Smooth muscle cell (in vitro differentiated cells): ENCODE measurements around the gene SOSTDC1. TPM values are rescaled to one million over a fixed set of nuclear protein-coding genes. Genes with fewer than 3 reads are reported as not detected.
A peak's percentile ranks its signal among the peaks of the same experiment; 100 is the strongest.

Source experiments
- DNase-seq: peaks from one replicate; lab custom pipeline; 2025; ENCODE audit not compliant: unreplicated experiment; lab: John Stamatoyannopoulos, UW
- H2AFZ ChIP-seq: fragments of 200-600 bp; sonication (generic); 2 replicates; pipeline ENCODE4 v1.6.0; 2016; ENCODE audit warnings: antibody characterized with exemption, low read depth, mild to moderate bottlenecking
- H3F3A ChIP-seq: fragments of 200-600 bp; sonication (generic); 2 replicates; pipeline ENCODE4 v1.6.0; 2017; ENCODE audit warnings: antibody characterized with exemption, low read depth
- H3K27ac ChIP-seq: fragments of 200-600 bp; sonication (generic); 2 replicates; pipeline ENCODE4 v1.5.1; 2016; ENCODE audit warnings: low read depth, mild to moderate bottlenecking
- H3K27me3 ChIP-seq: fragments of 200-600 bp; sonication (generic); 2 replicates; pipeline ENCODE4 v1.6.1; 2016; ENCODE audit warnings: low read depth, mild to moderate bottlenecking
- H3K36me3 ChIP-seq: fragments of 200-600 bp; sonication (generic); 2 replicates; pipeline ENCODE4 v1.5.1; 2016; ENCODE audit warnings: low read depth
- H3K4me1 ChIP-seq: fragments of 200-600 bp; sonication (generic); 2 replicates; pipeline ENCODE4 v1.5.1; 2016; ENCODE audit warnings: low read depth
- H3K4me2 ChIP-seq: fragments of 200-600 bp; sonication (generic); 2 replicates; pipeline ENCODE4 v1.6.0; 2016; ENCODE audit warnings: mild to moderate bottlenecking
- H3K4me3 ChIP-seq: fragments of 200-600 bp; sonication (generic); 2 replicates; pipeline ENCODE4 v1.5.1; 2016; ENCODE audit warnings: mild to moderate bottlenecking
- H3K79me2 ChIP-seq: fragments of 200-600 bp; sonication (generic); 2 replicates; pipeline ENCODE4 v1.6.0; 2016; ENCODE audit warnings: low read depth, mild to moderate bottlenecking
- H3K9ac ChIP-seq: fragments of 200-600 bp; sonication (generic); 2 replicates; pipeline ENCODE4 v1.6.0; 2016; ENCODE audit warnings: low read depth
- H3K9me3 ChIP-seq: fragments of 200-600 bp; sonication (generic); replicated peaks from 2 replicates; pipeline ENCODE4 v1.5.1; 2016; ENCODE audit warnings: low read depth
- H4K20me1 ChIP-seq: fragments of 200-600 bp; sonication (generic); 2 replicates; pipeline ENCODE4 v1.6.0; 2016; ENCODE audit warnings: low read depth
- WGBS: methylation state at CpG from one replicate; pipeline ENCODE4 v1.1.7; 2016; ENCODE audit warnings: low lambda C conversion rate; 5-methylcytosine and 5-hydroxymethylcytosine counted together
- polyA plus RNA-seq: library from polyadenylated mRNA; unstranded; fragments of >200 nt; fragmentation: Nextera tagmentation; extraction: Ambion mirVana; gene quantifications from 2 replicates; pipeline ENCODE4 v1.2.1, GENCODE V29; 2016
- total RNA-seq: library from RNA; depleted of rRNA; stranded (reverse); fragments of >200 nt; gene quantifications from 2 replicates; pipeline ENCODE4 v1.2.3, GENCODE V29; 2014
- TF ChIP-seq, protein P1 (sequence below): fragments of 200-600 bp; sonication (generic); IDR thresholded peaks from 2 replicates; pipeline ENCODE4 v1.5.1; 2017; ENCODE audit warnings: borderline replicate concordance, mild to moderate bottlenecking, antibody characterized with exemption; ENCODE audit not compliant: insufficient read depth, poor library complexity, severe bottlenecking

The SOSTDC1 gene
- total and polyA plus RNA-seq, 2 experiments from 2014 or later = 0.35 to 0.45 TPM

DNA sequence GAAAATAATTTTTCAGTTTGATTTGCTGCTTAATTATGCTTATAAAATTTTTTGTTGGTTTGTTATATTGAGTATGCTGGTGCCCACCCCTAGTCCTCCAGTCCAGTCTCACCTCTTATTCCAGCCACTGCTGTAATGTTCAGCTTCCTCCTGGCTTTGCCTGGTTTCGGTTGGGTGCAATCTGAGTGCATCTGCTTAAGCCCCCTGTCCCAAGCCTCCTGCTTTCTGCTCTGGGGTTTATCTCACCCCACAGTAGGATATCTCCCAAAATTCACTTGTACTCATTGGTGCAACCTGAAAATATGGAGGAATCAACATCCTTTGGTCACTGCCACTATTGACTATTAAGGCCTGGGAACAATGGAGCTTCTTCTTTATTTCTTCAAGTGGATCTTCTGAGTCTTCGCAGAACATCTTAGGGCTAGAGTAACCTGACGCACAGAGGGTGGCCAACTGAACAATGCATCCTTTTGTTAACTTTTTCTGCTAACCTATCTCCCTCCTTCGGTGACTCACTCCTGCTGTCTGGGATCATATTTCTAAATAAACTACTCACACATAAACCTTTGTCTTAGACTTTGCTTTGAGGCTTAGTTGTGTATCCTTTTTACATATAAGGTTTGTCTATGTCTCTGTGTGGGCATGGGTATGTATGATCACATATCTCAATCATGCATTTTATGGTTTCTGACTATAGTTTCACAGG, 19.1 kb upstream of the SOSTDC1 start:
- H3K79me2 ChIP-seq = no peaks in the 10 kb centered on the region
- TF ChIP-seq, protein P1, sequence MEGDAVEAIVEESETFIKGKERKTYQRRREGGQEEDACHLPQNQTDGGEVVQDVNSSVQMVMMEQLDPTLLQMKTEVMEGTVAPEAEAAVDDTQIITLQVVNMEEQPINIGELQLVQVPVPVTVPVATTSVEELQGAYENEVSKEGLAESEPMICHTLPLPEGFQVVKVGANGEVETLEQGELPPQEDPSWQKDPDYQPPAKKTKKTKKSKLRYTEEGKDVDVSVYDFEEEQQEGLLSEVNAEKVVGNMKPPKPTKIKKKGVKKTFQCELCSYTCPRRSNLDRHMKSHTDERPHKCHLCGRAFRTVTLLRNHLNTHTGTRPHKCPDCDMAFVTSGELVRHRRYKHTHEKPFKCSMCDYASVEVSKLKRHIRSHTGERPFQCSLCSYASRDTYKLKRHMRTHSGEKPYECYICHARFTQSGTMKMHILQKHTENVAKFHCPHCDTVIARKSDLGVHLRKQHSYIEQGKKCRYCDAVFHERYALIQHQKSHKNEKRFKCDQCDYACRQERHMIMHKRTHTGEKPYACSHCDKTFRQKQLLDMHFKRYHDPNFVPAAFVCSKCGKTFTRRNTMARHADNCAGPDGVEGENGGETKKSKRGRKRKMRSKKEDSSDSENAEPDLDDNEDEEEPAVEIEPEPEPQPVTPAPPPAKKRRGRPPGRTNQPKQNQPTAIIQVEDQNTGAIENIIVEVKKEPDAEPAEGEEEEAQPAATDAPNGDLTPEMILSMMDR = no peak
- 51% methylated on average over 4 of the region's 4 CpGs for WGBS
- no peak overlapping the region for H3K4me2 ChIP-seq
- no peaks in the 10 kb centered on the region for H3K36me3 ChIP-seq
- H3K9me3 ChIP-seq = no peaks in the 10 kb centered on the region
- no peaks in the 10 kb centered on the region for H4K20me1 ChIP-seq
- H3K9ac ChIP-seq = peak overlapping the region; percentile 76
- no peak overlapping the region for H3K4me3 ChIP-seq
- H3K27ac ChIP-seq = peak overlapping the region; percentile 84
- DNase-seq = no peak
- no peaks in the 10 kb centered on the region for H3K4me1 ChIP-seq
- peak overlapping the region; percentile 5 for H2AFZ ChIP-seq
- no peaks in the 10 kb centered on the region for H3K27me3 ChIP-seq
- no peaks in the 10 kb centered on the region for H3F3A ChIP-seq

DNA sequence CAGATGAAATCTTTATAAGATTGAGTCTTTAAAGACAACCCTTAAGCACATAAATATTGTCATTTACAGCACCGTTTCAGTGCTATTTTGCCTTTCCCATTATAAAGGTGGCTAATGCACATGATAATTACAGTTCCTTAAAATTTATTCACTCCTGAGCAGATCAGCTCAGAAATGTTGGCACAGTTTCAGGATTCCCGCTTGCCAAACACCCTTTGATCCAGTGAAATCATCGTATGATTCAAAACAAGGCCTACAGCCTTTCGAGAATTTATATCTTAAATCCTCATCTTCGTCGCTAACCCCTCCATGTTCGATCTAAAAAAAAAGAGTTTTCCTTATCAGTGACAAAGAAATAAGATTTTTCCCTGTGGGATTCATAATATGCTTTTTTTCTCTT, 14.1 kb upstream of the SOSTDC1 start:
- no peak overlapping the region for H2AFZ ChIP-seq
- no peaks in the 10 kb centered on the region for H3K4me1 ChIP-seq
- WGBS = 88% methylated on average over 7 of the region's 7 CpGs
- H3K9me3 ChIP-seq = no peaks in the 10 kb centered on the region
- no peak overlapping the region for H3K27ac ChIP-seq
- H3K36me3 ChIP-seq = no peaks in the 10 kb centered on the region
- no peaks in the 10 kb centered on the region for H4K20me1 ChIP-seq
- no peaks in the 10 kb centered on the region for H3F3A ChIP-seq
- H3K4me2 ChIP-seq = no peak overlapping the region
- DNase-seq = no peak
- H3K4me3 ChIP-seq = no peak overlapping the region
- H3K79me2 ChIP-seq = no peaks in the 10 kb centered on the region
- TF ChIP-seq, protein P1 = no peak
- H3K9ac ChIP-seq = no peak overlapping the region
- no peaks in the 10 kb centered on the region for H3K27me3 ChIP-seq

DNA sequence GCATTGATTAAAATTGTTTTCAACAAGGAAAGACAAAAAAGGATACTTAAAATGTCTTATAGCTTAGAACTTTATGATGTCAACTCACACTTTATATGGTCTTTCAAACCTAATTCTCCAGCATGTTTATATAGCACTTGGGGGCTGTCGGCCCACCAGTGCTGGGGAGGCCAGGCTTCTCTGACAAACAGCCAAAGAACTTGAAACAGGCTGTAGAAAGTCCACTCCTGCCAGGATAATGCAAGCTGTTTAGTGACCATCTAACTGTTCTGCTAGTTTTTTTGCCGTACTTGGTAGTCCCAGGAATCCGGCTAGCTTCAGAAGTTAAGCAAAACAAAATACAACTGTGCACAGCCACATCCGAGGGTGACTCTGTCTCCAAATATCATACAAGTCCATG, 13.6 kb upstream of the SOSTDC1 start:
- 93% methylated on average over 4 of the region's 4 CpGs for WGBS
- H3K4me3 ChIP-seq = no peak overlapping the region
- H2AFZ ChIP-seq = no peak overlapping the region

More for the DNA sequence above, 13.6 kb upstream of the SOSTDC1 start:
- Histone ChIP-seq H3K9ac (no peak overlapping the region), H3K4me1 (no peaks in the 10 kb centered on the region), H3K27ac (no peak overlapping the region), H3K27me3 (no peaks in the 10 kb centered on the region), H3F3A (no peaks in the 10 kb centered on the region), H3K4me2 (no peak overlapping the region), H4K20me1 (no peaks in the 10 kb centered on the region), H3K79me2 (no peaks in the 10 kb centered on the region), H3K9me3 (no peaks in the 10 kb centered on the region), H3K36me3 (no peaks in the 10 kb centered on the region)
- no peak for DNase-seq
- TF ChIP-seq, protein P1 = no peak
